GM13977 (cell line): ENCODE data around the gene OLFM1.

Experiments
- DNase-seq: peaks from one replicate; pipeline ENCODE4 v3.0.0; 2012; ENCODE audit warnings: low spot score
- CTCF ChIP-seq: IDR thresholded peaks from 2 replicates; pipeline ENCODE4 v1.5.1; 2012; ENCODE audit warnings: mild to moderate bottlenecking, control low read depth; ENCODE audit not compliant: insufficient read depth; ENCODE audit errors: extremely low read depth, missing control alignments
- in situ Hi-C: fragments of 300-500 bp; cut with MboI; formaldehyde crosslinking; loops from one replicate; pipeline ENCODE4 v1.12.0; 2022; ENCODE audit warnings: low sequenced_read_pairs, low pct_unique_long_range_greater_than_20kb, mixed read lengths, inconsistent platforms; ENCODE audit not compliant: unreplicated experiment

OLFM1 gene

GRCh38 chr9:135073081-135073740, 14.3 kb upstream of the OLFM1 start:
- TF ChIP-seq CTCF = no peak
- in situ Hi-C loops = no loop called here
- no peak for DNase-seq

GRCh38 chr9:135073741-135074305, 13.6 kb upstream of the OLFM1 start:
- TF ChIP-seq CTCF = no peak
- no peak for DNase-seq
- in situ Hi-C loops = no loop called here

GRCh38 chr9:135074354-135075233, 12.9 kb upstream of the OLFM1 start:
- in situ Hi-C loops = no loop called here
- no peak for TF ChIP-seq CTCF

GRCh38 chr9:135075234-135076142, 12.0 kb upstream of the OLFM1 start:
- no peak for DNase-seq
- TF ChIP-seq CTCF = no peak
- in situ Hi-C loops = no loop called here

More at GRCh38 chr9:135074354-135075233, 12.9 kb upstream of the OLFM1 start:
- DNase-seq = no peak

GRCh38 chr9:135076143-135076875, 11.2 kb upstream of the OLFM1 start:
- TF ChIP-seq CTCF = no peak
- no peak for DNase-seq
- in situ Hi-C loops = no loop called here
